ENCODE measurements around the gene SMIM38. TPM values are rescaled to one million over a fixed set of nuclear protein-coding genes. Genes with fewer than 3 reads are reported as not detected.

The SMIM38 gene
- total RNA-seq, 1 experiment from 2014 or later = 0.54 TPM

DNA sequence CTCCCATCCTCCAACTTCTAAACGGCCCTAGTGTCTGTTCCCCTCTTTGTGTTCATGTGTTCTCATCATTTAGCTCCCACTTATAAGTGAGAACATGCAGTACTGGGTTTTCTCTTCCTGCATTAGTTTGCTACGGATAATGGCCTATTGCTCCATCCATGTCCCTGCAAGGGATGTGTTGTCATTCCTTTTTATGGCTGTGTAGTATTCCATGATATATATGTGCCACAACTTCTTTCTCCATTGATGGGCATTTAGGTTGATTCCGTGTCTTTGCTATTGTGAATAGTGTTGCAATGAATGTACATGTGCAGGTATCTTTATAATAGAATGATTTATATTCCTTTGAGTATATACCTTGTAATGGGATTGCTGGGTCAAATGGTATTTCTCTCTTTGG, 5.6 kb upstream of the SMIM38 start:
- ChIA-PET POLR2A (no interaction called here), RAD21 (ENCODE audit: low non-redundant PET in 1 of 2, low total read pairs in 2 of 2, uncharacterized antibody in 2 of 2, unreplicated experiment in 2 of 2) (no interaction called here), CTCF (interaction anchor here (1.9 kb wide), 1 partner anchor 19 kb away, joined by 4 read pairs; no protein-coding TSS in a partner anchor)
- H3K27ac ChIP-seq (ENCODE audit: low read depth, low read length) = no peak overlapping the region
- no peaks in the 10 kb centered on the region for H3K4me1 ChIP-seq (ENCODE audit: control insufficient read depth in 1 of 2, insufficient read depth in 2 of 2, low read length in 2 of 2)
- DNase-seq (ENCODE audit: low read depth, low spot score) = no peak
- H3K27me3 ChIP-seq (ENCODE audit: insufficient read depth, low read length) = no peaks in the 10 kb centered on the region
- no peaks in the 10 kb centered on the region for H4K20me1 ChIP-seq (ENCODE audit: insufficient read depth)
- intact Hi-C loops (cut with micrococcal nuclease) = no loop called here
- H3K9ac ChIP-seq (ENCODE audit: low read length) = no peak overlapping the region
- no peak for TF ChIP-seq TCF7L2 (IDR thresholded peaks at IDR 0.05; ENCODE audit: borderline replicate concordance, extremely low read depth, insufficient read depth, insufficient read length)
- no peak for TF ChIP-seq CEBPB (IDR thresholded peaks at IDR 0.05; ENCODE audit: low read depth)
- TF ChIP-seq, protein P1, sequence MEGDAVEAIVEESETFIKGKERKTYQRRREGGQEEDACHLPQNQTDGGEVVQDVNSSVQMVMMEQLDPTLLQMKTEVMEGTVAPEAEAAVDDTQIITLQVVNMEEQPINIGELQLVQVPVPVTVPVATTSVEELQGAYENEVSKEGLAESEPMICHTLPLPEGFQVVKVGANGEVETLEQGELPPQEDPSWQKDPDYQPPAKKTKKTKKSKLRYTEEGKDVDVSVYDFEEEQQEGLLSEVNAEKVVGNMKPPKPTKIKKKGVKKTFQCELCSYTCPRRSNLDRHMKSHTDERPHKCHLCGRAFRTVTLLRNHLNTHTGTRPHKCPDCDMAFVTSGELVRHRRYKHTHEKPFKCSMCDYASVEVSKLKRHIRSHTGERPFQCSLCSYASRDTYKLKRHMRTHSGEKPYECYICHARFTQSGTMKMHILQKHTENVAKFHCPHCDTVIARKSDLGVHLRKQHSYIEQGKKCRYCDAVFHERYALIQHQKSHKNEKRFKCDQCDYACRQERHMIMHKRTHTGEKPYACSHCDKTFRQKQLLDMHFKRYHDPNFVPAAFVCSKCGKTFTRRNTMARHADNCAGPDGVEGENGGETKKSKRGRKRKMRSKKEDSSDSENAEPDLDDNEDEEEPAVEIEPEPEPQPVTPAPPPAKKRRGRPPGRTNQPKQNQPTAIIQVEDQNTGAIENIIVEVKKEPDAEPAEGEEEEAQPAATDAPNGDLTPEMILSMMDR (IDR thresholded peaks at IDR 0.05 in 2 of 3, conservative IDR thresholded peaks at IDR 0.05 in 1 of 3; ENCODE audit: borderline replicate concordance in 1 of 3, insufficient read depth in 1 of 3, low read depth in 2 of 3, low read length in 2 of 3) = no peak
- no peak for TF ChIP-seq SRF (IDR thresholded peaks at IDR 0.05; ENCODE audit: low read depth)
- no peak for TF ChIP-seq CBX3 (IDR thresholded peaks at IDR 0.05; ENCODE audit: low read depth)
- no peak for TF ChIP-seq EZH2 (IDR thresholded peaks at IDR 0.05)
- TF ChIP-seq, protein P2, sequence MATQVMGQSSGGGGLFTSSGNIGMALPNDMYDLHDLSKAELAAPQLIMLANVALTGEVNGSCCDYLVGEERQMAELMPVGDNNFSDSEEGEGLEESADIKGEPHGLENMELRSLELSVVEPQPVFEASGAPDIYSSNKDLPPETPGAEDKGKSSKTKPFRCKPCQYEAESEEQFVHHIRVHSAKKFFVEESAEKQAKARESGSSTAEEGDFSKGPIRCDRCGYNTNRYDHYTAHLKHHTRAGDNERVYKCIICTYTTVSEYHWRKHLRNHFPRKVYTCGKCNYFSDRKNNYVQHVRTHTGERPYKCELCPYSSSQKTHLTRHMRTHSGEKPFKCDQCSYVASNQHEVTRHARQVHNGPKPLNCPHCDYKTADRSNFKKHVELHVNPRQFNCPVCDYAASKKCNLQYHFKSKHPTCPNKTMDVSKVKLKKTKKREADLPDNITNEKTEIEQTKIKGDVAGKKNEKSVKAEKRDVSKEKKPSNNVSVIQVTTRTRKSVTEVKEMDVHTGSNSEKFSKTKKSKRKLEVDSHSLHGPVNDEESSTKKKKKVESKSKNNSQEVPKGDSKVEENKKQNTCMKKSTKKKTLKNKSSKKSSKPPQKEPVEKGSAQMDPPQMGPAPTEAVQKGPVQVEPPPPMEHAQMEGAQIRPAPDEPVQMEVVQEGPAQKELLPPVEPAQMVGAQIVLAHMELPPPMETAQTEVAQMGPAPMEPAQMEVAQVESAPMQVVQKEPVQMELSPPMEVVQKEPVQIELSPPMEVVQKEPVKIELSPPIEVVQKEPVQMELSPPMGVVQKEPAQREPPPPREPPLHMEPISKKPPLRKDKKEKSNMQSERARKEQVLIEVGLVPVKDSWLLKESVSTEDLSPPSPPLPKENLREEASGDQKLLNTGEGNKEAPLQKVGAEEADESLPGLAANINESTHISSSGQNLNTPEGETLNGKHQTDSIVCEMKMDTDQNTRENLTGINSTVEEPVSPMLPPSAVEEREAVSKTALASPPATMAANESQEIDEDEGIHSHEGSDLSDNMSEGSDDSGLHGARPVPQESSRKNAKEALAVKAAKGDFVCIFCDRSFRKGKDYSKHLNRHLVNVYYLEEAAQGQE (IDR thresholded peaks at IDR 0.05; ENCODE audit: low read depth) = no peak
- H3K4me2 ChIP-seq (ENCODE audit: low read length) = no peak overlapping the region
- H2AFZ ChIP-seq (ENCODE audit: low read depth, low read length, poor library complexity, severe bottlenecking) = no peak overlapping the region
- no peak for ATAC-seq
- H3K9me2 ChIP-seq (ENCODE audit: insufficient read depth) = no peaks in the 10 kb centered on the region
- no peaks in the 10 kb centered on the region for H3K79me2 ChIP-seq (ENCODE audit: insufficient read depth, low read length)
- H3K9me3 ChIP-seq (ENCODE audit: control insufficient read depth in 1 of 2, insufficient read depth in 1 of 2, low read depth in 1 of 2, low read length in 2 of 2) = peaks cover 6 to 11% of the 10 kb centered on the region in 2 experiments; a peak in 3 of 4 replicates
- H3K4me3 ChIP-seq (replicated peaks in 1 of 2; ENCODE audit: low read depth in 1 of 2, low read length in 2 of 2) = no peak overlapping the region
- no TSS peak for BruUV-seq (replicated peaks)
- no peaks in the 10 kb centered on the region for H3K36me3 ChIP-seq (ENCODE audit: control insufficient read depth in 1 of 2, insufficient read depth in 2 of 2, low read length in 2 of 2)
